GM19328 (cell line): ENCODE measurements around the gene ZNF205.
"Not testable (repeated sequence)": the region's sequence is repeated elsewhere in the genome, so short reads cannot be mapped to it uniquely, and the experiment has no call there.

Experiments used
- ATAC-seq: cut with Tn5 transposase; IDR thresholded peaks from one replicate; pipeline ENCODE4 v1.9.1; 2021; ENCODE audit warnings: mild to moderate bottlenecking, moderate library complexity; ENCODE audit not compliant: unreplicated experiment

ZNF205 gene

GRCh38 chr16:3129137-3130131, 17.0 kb downstream of the ZNF205 start:
- no peak for ATAC-seq

GRCh38 chr16:3131755-3132377, 19.5 kb downstream of the ZNF205 start:
- ATAC-seq: no peak

GRCh38 chr16:3133844-3134243, 21.5 kb downstream of the ZNF205 start:
- no peak for ATAC-seq

GRCh38 chr16:3134338-3135125, 22.1 kb downstream of the ZNF205 start, which contains the start of gene ZNF213:
Gene ZNF213 (plus strand): TSS chr16:3135029. CDS start chr16:3137281, 2,252 bp downstream.
- ATAC-seq: peak; percentile 85

GRCh38 chr16:3135126-3135715, 22.8 kb downstream of the ZNF205 start:
- no peak for ATAC-seq

- ATAC-seq: no peak
Measured at GRCh38 chr16:3137267-3137666, 24.9 kb downstream of the ZNF205 start.

GRCh38 chr16:3138342-3138741, 26.0 kb downstream of the ZNF205 start:
- no peak for ATAC-seq

- ATAC-seq: no peak
Measured at GRCh38 chr16:3138823-3139426, 26.5 kb downstream of the ZNF205 start.

- ATAC-seq: not testable (repeated sequence)
Measured at GRCh38 chr16:3139561-3139960, 27.2 kb downstream of the ZNF205 start.

- no peak for ATAC-seq
Measured at GRCh38 chr16:3140603-3141427, 28.4 kb downstream of the ZNF205 start.

- ATAC-seq: no peak
Measured at GRCh38 chr16:3141781-3142311, 29.5 kb downstream of the ZNF205 start.

- no peak for ATAC-seq
Measured at GRCh38 chr16:3142327-3142726, 29.9 kb downstream of the ZNF205 start.

- no peak for ATAC-seq
Measured at GRCh38 chr16:3142770-3143169, 30.4 kb downstream of the ZNF205 start.

- ATAC-seq: no peak
Measured at GRCh38 chr16:3143189-3143588, 30.8 kb downstream of the ZNF205 start.

- ATAC-seq: no peak
Measured at GRCh38 chr16:3143598-3144320, 31.4 kb downstream of the ZNF205 start.

GRCh38 chr16:3144321-3144983, 32.1 kb downstream of the ZNF205 start:
- no peak for ATAC-seq

GRCh38 chr16:3145151-3145550, 32.8 kb downstream of the ZNF205 start:
- no peak for ATAC-seq

- ATAC-seq: no peak
Measured at GRCh38 chr16:3145660-3146059, 33.3 kb downstream of the ZNF205 start.
